Lower leg skin (tissue), 3 donors: Measurements from ENCODE around the gene MLH3.

Experiments used
- POLR2A ChIP-seq, 2 donors: fragments of 450-650 bp; IDR thresholded peaks; one replicate each; pipeline ENCODE4 v1.6.1; 2016 to 2017; ENCODE audit warnings: antibody characterized with exemption in 2 of 2, mild to moderate bottlenecking in 1 of 2, moderate library complexity in 1 of 2
- TF ChIP-seq, protein P1 (sequence below), 3 donors: fragments of 450-650 bp; IDR thresholded peaks; one replicate each; pipeline ENCODE4 v1.5.1; 2016; ENCODE audit warnings: antibody characterized with exemption in 3 of 3, mild to moderate bottlenecking in 3 of 3, moderate library complexity in 2 of 3

DNA sequence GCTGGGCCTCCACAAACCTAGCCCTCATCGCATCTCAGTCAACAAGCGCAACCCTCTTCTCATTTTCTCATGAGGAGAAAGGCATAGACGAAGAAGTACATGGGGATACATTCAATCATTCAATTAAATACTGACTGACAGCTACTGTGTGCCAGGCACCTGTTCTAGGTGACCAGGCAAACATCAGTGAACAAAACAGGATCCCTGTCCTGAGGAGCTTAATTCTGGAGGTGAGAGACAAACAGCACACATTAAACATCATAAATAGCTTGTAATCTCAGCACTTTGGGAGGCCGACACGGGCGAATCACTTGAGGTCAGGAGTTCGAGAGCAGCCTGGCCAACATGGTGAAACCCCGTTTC, 12.9 kb upstream of the MLH3 start:
- TF ChIP-seq, protein P1, sequence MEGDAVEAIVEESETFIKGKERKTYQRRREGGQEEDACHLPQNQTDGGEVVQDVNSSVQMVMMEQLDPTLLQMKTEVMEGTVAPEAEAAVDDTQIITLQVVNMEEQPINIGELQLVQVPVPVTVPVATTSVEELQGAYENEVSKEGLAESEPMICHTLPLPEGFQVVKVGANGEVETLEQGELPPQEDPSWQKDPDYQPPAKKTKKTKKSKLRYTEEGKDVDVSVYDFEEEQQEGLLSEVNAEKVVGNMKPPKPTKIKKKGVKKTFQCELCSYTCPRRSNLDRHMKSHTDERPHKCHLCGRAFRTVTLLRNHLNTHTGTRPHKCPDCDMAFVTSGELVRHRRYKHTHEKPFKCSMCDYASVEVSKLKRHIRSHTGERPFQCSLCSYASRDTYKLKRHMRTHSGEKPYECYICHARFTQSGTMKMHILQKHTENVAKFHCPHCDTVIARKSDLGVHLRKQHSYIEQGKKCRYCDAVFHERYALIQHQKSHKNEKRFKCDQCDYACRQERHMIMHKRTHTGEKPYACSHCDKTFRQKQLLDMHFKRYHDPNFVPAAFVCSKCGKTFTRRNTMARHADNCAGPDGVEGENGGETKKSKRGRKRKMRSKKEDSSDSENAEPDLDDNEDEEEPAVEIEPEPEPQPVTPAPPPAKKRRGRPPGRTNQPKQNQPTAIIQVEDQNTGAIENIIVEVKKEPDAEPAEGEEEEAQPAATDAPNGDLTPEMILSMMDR (IDR thresholded peaks at IDR 0.05) = no peak
- TF ChIP-seq POLR2A (IDR thresholded peaks at IDR 0.05) = no peak
